GM19397 (cell line): ENCODE measurements around the gene GPR34.

Experiments
- ATAC-seq: cut with Tn5 transposase; IDR thresholded peaks from one replicate; pipeline ENCODE4 v1.9.1; 2021; ENCODE audit warnings: mild to moderate bottlenecking, moderate library complexity; ENCODE audit not compliant: unreplicated experiment

Gene GPR34

DNA sequence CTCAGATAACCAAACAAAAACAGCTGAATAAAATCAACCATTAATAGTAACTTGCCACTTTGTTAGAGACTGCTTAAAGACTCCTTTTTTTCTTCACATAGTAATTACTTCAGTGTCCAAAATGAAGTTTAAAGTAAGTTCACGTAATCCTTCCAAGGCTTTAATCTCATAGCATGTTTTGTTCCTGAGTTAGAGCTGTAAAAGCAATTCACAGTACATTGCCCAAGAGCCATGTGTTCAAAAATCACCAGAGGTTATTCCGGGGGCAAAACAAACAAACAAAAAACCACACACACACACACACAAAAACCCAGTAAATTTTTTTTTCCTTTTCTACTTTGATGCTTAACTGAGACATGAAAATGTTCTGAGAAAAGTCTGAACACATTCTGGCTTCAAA is 41.3 kb downstream of the GPR34 start:
- ATAC-seq, result no peak

GRCh38 chrX:41732260-41732659 is 43.5 kb downstream of the GPR34 start:
- no peak for ATAC-seq

- peak; percentile 97 for ATAC-seq
These were observed 45.2 kb downstream of the GPR34 start for GRCh38 chrX:41733939-41734338.

DNA sequence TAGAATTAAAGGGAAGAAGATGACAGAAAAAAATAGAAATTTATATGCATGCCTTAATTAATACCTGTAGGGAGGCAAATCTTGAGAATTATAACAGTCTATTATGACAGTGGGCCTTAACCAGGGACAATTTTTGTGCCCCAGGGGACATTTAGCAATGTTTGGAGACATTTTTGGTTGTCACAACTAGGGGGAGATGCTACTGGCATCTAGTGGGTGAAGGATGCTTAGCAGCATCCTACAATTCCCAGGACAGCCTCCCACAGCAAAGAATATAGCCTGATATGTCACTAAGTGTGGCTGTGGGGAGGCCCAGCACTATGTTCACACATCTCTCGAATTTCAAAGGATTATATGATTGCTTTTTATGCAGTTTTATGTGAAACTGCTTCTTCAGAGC is 45.8 kb downstream of the GPR34 start:
- no peak for ATAC-seq

GRCh38 chrX:41737065-41737464 is 48.3 kb downstream of the GPR34 start:
- ATAC-seq, result no peak

GRCh38 chrX:41739871-41740270 is 51.1 kb downstream of the GPR34 start:
- ATAC-seq, result no peak
